Activated CD4-positive, CD25-positive, alpha-beta regulatory T cell treated with anti-CD3 and anti-CD28 coated beads, Interleukin-2, amount 50 U/mL, for 72 hours (primary cell): ENCODE data around the gene FBXW2.
"Not testable (repeated sequence)": the region's sequence is repeated elsewhere in the genome, so short reads cannot be mapped to it uniquely, and the experiment has no call there.

Experiments used
- DNase-seq: peaks from one replicate; pipeline ENCODE4 v3.0.0; 2021

The FBXW2 gene, protein sequence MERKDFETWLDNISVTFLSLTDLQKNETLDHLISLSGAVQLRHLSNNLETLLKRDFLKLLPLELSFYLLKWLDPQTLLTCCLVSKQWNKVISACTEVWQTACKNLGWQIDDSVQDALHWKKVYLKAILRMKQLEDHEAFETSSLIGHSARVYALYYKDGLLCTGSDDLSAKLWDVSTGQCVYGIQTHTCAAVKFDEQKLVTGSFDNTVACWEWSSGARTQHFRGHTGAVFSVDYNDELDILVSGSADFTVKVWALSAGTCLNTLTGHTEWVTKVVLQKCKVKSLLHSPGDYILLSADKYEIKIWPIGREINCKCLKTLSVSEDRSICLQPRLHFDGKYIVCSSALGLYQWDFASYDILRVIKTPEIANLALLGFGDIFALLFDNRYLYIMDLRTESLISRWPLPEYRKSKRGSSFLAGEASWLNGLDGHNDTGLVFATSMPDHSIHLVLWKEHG

GRCh38 chr9:120792898-120793765, at the start of gene FBXW2:
Gene FBXW2, minus strand, starts transcription at chr9:120793416. Its CDS starts 5,158 bp downstream, at chr9:120788258.
- DNase-seq: peak; percentile 89

DNA sequence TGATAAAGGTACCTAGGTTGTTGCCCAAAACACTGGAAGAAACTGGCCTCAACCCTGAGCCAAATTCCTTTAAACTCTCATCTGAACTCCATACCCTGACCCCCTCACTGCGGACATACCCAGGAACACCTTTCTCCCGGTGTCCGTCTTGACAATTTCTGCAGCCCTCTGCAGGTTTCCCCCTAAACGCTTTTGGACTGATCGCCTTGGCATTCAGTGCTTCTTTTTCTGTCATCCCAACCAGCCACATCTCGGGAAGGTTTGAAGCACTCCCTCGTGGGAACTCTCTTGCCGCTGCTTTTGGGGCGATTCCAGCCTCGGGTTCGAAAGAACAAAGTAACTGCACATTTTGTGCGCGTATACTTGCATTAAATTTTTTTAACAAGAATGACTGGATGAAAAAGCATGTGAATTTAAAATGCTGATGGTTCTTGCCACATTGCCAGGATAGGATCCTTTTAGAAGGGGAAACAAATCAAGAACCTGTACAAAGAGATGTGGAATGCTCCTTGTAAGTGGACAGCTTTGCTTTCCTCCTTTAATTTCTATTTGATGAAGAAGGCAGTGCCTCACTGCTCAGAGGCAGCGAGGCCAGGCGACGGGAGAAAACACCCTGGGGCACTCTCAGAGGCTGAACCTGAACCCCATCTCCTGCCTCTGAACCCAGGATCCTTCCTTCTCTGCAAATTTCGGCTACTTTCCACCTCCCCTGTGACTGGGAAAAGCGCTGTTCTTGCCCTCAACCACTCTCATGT, 48.9 kb upstream of the FBXW2 start:
- no peak for DNase-seq

- DNase-seq: no peak
Observed at GRCh38 chr9:120839146-120839545, 45.9 kb upstream of the FBXW2 start.

- DNase-seq: no peak
Observed at GRCh38 chr9:120837921-120838320, 44.7 kb upstream of the FBXW2 start.

DNA sequence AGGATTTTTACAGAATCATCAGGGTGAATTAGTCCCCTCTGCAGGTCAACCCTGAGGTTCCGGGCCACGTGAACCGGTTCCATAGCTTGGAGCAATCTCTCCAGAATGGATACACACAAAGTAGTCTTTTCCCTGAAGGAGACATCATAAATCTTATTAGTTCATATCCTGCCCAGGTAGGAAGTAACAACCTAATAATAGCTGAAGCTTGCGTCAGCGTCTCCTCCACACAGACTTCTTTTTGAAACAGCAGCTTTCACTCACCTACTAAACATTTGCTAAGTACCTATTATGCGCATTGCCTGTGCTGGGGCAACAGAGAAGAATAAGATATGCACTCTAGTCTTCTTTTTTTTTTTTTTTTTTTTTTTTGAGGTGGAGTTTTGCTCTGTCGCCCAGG, 40.1 kb upstream of the FBXW2 start:
- no peak for DNase-seq

DNA sequence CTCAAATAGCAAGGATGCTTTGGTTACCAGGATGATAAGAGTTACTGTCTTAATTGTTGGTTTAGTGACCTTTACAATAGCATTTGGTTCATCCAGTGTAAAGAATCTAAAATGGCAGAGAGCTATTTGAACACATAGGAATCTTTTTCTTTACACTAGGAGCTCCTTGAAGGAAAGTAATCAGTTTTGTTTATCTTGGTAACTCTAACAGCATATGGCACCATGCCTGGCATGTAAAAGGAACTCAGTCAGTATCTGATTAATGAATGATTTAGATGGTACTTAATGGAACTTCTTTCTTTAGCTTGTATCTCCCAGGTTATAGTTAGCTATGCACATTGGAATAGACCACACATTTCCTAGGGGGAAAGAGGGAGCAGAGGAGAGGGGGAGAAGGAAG, 39.6 kb upstream of the FBXW2 start:
- no peak for DNase-seq

DNA sequence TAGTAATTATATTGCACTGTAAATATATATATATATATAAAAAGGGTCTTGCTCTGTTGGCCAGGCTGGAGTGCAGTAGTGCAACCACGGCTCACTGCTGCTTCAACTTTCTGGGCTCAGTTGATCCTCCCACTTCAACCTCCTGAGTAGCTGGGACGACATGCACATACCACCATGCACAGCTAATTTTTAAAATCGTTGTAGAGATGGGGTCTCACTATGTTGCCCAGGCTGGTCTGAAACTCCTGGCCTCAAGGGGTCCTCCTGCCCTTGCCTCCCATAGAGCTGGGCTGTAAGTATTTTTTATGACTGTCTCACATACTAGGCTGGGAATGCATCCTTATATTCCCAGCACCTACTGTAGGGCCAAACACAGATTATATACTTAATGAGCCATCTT, 37.6 kb upstream of the FBXW2 start:
- DNase-seq: no peak

DNA sequence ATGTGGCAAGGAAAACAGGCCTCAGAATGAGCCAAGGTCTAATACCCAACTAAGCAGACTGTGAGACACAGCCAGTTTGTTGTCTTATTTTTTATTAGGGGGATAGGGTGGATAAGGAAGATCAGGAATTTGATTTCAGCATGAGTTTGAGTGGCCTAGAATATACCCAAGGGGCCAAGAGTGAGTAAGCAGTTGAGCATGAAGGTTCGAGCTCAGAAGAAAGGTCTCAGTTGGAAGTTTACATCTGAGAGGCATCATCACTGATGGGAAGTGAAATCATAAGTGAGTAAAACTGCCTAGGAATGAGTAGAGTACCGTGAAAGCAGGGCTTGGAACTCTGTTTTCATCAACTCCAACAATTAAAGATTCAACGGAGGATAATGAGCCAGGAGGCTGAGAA, 36.9 kb upstream of the FBXW2 start:
- no peak for DNase-seq

DNA sequence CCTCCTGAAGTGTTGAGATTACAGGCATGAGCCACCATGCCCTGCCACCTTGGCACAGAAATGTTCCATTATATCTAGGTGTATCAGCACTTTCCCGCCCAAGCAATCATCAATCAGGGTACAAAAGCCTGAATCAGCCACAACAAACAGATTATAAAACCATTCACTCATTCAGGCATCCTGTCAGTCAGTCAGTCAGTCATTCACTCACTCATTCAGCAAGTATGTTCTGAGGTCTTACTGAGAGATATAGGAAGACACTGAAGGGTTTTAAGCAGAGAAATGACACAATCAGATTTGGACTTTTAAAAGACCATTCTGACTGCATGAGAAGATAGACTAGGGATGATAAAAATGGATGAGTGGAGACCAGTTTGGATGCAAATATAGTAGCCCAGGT, 36.4 kb upstream of the FBXW2 start:
- no peak for DNase-seq

- no peak for DNase-seq
Observed at GRCh38 chr9:120820095-120820494, 26.9 kb upstream of the FBXW2 start.

DNA sequence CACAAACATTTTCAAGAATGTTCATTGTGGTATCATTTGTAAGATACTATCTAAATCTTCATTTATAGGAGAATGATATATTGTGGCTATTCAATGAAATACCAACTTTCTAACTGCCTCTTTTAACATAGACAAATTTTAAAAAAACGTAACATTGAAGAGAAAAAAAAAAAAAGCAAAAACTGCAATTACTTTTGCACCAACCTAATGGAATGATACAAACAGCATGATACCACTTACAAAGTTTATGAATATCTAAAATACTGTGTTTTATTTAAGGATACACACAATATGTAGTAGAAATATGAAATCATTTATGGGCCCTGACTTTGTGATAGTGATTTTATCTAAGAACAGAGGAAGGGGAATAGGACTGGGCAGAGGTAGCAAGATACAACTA, 25.4 kb upstream of the FBXW2 start:
- DNase-seq: no peak

DNA sequence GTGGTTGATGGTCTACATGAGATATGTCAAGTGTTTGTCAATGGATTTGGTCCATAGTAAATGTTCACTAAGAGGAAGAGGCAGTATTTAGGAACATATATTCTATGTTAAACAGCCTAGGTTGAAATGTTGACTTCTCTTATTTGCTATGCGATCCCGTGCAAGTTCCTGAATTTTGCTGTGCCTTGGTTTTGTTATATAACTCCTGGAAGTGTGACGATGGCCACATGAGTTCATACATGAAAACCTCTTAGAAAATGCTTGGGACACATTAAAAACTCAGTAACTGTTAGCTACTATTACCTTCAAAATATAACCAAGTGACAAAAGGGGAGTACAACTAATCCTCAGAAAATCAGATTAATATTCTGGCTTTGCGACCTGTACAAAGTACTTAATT, 21.9 kb upstream of the FBXW2 start:
- no peak for DNase-seq

DNA sequence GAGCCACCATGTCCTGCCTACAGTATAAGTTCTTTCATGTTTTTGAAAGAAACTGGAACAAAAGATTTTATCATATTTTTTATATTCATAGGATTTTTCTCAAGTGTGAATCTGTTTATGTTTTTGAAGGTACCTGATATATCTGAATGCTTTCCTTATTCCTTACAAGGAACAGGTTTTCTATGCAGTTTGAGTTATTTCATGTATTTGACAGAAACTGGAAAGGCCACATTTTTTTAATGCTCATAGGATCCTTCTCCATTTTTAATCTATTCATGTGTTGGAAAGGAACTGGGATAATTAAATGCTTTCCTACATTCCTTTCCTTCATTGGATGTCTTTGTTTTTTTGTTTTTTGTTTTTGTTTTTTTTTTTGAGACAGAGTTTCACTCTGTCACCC, 15.7 kb upstream of the FBXW2 start:
- DNase-seq: no peak

- no peak for DNase-seq
Observed at GRCh38 chr9:120807607-120808379, 14.6 kb upstream of the FBXW2 start.

- not testable (repeated sequence) for DNase-seq
Observed at GRCh38 chr9:120804784-120805363, 11.7 kb upstream of the FBXW2 start.

- no peak for DNase-seq
Observed at GRCh38 chr9:120801441-120801840, 8.2 kb upstream of the FBXW2 start.

DNA sequence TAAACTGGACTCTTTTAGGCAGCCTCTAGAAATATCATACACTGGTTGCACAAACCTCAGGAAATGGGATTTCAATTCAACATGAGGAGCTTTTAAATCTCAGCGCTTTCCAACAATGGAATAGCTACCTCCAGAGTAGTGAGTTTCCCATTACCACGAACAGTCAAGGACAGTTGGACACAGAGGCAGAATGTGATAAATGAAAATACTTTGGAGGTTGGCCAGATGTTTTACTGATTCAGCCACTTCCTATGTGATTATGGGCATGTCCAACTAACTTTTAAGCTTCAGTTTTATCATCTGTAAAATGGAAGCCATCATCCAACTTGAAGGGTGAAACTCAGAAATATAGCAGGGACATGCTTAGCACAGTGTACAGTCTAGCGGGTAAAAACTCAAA, 2.1 kb downstream of the FBXW2 start:
- no peak for DNase-seq

GRCh38 chr9:120787933-120788332, 5.3 kb downstream of the FBXW2 start:
- no peak for DNase-seq

DNA sequence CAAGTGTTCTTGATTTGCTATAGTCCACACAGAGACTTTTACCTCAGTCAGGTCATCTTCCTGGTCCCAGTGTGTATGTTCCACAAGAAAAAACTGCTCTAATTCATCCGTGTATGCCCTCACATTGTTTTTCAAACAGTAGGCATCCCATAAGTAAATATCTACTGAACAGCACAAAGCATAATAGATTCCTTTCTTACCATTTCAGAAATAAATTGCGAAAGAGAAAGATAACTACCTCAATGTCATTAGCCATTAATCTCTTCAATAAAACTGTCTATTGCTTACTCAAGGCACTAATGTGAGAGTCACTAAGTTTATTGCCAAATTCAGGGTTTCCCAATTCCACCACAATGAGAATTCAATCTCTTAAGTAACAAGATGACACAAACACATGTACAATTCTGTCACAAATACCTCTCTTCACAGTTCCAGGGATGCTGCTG, 9.6 kb downstream of the FBXW2 start:
- no peak for DNase-seq

- no peak for DNase-seq
Observed at GRCh38 chr9:120781236-120781635, 12.0 kb downstream of the FBXW2 start.

GRCh38 chr9:120780367-120780766, 12.8 kb downstream of the FBXW2 start:
- DNase-seq: no peak

DNA sequence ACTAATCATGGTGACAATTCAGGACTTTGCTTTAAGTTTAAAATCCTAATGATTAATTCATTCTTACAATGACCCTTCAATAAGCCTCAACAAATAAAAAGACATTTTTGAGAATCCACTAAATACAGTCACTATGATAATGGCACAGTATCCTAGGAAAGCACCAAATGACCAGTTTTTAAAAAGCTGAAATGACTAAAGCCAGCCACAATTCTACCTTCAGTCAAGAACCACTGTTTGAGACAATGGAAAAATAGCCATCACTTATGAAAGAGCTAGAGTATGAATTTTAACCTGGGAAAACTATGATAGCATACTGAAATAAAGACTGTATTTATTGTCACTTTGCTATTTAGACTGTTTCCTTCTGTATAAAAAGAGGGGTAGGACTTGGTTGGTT, 14.0 kb downstream of the FBXW2 start:
- no peak for DNase-seq
